Activated CD8-positive, alpha-beta T cell treated with anti-CD3 and anti-CD28 coated beads for 36 hours (primary cell): Measurements from ENCODE around the gene DNMT3A. TPM values are rescaled to one million over a fixed set of nuclear protein-coding genes. Genes with fewer than 3 reads are reported as not detected.

Experiments used
- ATAC-seq: fragments of 200-7000 bp; cut with Tn5 transposase; one replicate; pipeline ENCODE4 v1.10.0; 2021; ENCODE audit warnings: mild to moderate bottlenecking, moderate library complexity
- CTCF ChIA-PET: fragments of 350-600 bp; sonication (Branson Sonifier 250); formaldehyde crosslinking; loops from one replicate; lab custom pipeline; 2021; ENCODE audit warnings: antibody characterized with exemption; lab: Charles Lee
- POLR2A ChIA-PET: fragments of 350-600 bp; sonication (Branson Sonifier 250); formaldehyde crosslinking; loops from one replicate; lab custom pipeline; 2021; ENCODE audit warnings: antibody characterized with exemption; lab: Charles Lee
- DNase-seq: peaks from one replicate; pipeline ENCODE4 v3.0.0-alpha.2; 2020
- H3K27ac Mint-ChIP-seq: one replicate; pipeline ENCODE4 v1.8.0; 2021; ENCODE audit warnings: mild to moderate bottlenecking, mixed read lengths
- H3K27me3 Mint-ChIP-seq: one replicate; pipeline ENCODE4 v1.8.0; 2021; ENCODE audit warnings: mixed read lengths
- H3K36me3 Mint-ChIP-seq: one replicate; pipeline ENCODE4 v1.8.0; 2021; ENCODE audit warnings: low read depth, mixed read lengths
- H3K4me1 Mint-ChIP-seq: one replicate; pipeline ENCODE4 v1.8.0; 2021; ENCODE audit warnings: low read depth, mixed read lengths
- H3K4me3 Mint-ChIP-seq: one replicate; pipeline ENCODE4 v1.8.0; 2021; ENCODE audit warnings: mild to moderate bottlenecking, moderate library complexity, mixed read lengths
- H3K9me3 Mint-ChIP-seq: one replicate; pipeline ENCODE4 v1.8.0; 2021; ENCODE audit warnings: mixed read lengths
- CTCF ChIP-seq: fragments of 200-600 bp; IDR thresholded peaks from one replicate; pipeline ENCODE4 v1.8.0; 2022; ENCODE audit warnings: antibody characterized with exemption, mild to moderate bottlenecking
- intact Hi-C: fragments of 100-400 bp; cut with micrococcal nuclease; formaldehyde crosslinking; loops from one replicate; pipeline ENCODE4 v1.10.0; 2022
- total RNA-seq, 2 experiments: library from RNA; stranded (reverse); gene quantifications; one replicate each; pipeline ENCODE4 v1.2.3, GENCODE V29; 2021

Gene DNMT3A
- total RNA-seq, 2 experiments from 2014 or later = 84.8 to 97.8 TPM

DNA sequence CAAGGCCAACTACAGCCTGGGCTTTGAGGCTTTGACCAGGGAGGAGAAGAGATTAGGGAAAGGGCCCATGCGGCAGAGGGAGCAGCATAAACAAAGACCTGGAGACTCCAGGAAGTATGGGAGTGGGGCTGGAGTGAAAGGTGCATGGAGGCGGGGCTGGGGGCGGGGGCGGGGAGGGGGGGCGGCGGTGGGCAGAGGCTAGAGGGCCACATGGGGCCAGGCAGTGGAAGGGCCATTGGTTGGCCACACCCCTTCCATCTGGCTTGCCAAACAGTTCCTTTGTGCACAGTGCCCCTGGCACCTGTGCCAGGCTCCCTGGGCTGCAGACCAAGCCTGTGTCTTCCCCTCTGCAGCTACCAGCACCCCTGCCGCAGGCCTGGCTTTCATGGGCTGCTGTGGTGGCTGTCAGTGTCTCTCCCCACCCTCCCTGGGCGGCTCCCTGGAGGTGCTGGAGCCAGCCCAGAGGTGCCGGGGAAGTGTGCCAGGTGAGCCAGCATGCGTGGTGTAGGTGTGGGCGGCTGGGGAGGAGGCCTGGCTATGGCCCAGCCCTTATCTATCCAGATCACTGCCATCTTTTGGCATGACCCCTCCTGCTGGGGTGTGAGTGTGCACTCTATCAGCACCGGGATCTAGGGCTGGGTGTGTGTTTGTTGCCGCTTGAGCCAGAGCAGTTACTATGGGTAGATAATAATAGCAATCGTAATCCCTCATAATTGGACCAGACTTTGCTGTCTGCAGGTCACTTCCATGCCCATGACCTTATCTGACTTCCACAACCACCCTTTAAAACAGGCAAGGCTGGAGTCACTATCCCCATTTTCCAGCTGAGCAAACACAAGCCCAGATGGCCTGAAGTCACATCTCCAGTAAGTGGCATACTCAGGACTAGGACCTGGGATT lies 30.5 kb downstream of the DNMT3A start:
- H3K36me3 Mint-ChIP-seq = peaks cover 65% of the 10 kb centered on the region
- H3K4me3 Mint-ChIP-seq = peak overlapping the region; percentile 7
- intact Hi-C loops = loop anchor here (5.0 kb wide), 1 partner anchor 34 kb away; no protein-coding TSS in a partner anchor
- H3K4me1 Mint-ChIP-seq = peaks cover 76% of the 10 kb centered on the region
- H3K27me3 Mint-ChIP-seq = no peaks in the 10 kb centered on the region
- H3K27ac Mint-ChIP-seq = peak overlapping the region; percentile 96
- DNase-seq (no peak), ATAC-seq (no peak)
- ChIA-PET POLR2A (interaction anchor here (0.6 to 5.2 kb wide), 4 partner anchors 9 to 24 kb away, joined by 4 to 54 read pairs (median 28); no protein-coding TSS in a partner anchor), CTCF (interaction anchor here (0.9 to 4.6 kb wide), 5 partner anchors 22 to 51 kb away, joined by 3 to 25 read pairs (median 10); no protein-coding TSS in a partner anchor)
- H3K9me3 Mint-ChIP-seq = no peaks in the 10 kb centered on the region
- no peak for TF ChIP-seq CTCF

- no peak for ATAC-seq
- CTCF ChIA-PET = interaction anchor here (1.5 to 3.1 kb wide), 6 partner anchors 12 to 65 kb away, joined by 7 to 24 read pairs (median 14); no protein-coding TSS in a partner anchor
- no peak for DNase-seq
- H3K9me3 Mint-ChIP-seq = no peaks in the 10 kb centered on the region
- H3K36me3 Mint-ChIP-seq = peaks cover 66% of the 10 kb centered on the region
- no peaks in the 10 kb centered on the region for H3K27me3 Mint-ChIP-seq
- POLR2A ChIA-PET = interaction anchor here (0.9 to 1.4 kb wide), 4 partner anchors 9 to 28 kb away, joined by 4 to 5 read pairs (median 4); no protein-coding TSS in a partner anchor
- H3K4me1 Mint-ChIP-seq = peaks cover 75% of the 10 kb centered on the region
- peak overlapping the region; percentile 69 for H3K27ac Mint-ChIP-seq
- intact Hi-C loops = loop anchor here (5.0 kb wide), 1 partner anchor 33 kb away; no protein-coding TSS in a partner anchor
- no peak for TF ChIP-seq CTCF
- peak overlapping the region; percentile 31 for H3K4me3 Mint-ChIP-seq
Observed at GRCh38 chr2:25310709-25310964, 31.1 kb downstream of the DNMT3A start.

GRCh38 chr2:25309402-25309801 lies 32.3 kb downstream of the DNMT3A start:
- peak; percentile 50 for TF ChIP-seq CTCF
- Mint-ChIP-seq H3K9me3 (no peaks in the 10 kb centered on the region), H3K4me3 (no peak overlapping the region), H3K4me1 (peaks cover 77% of the 10 kb centered on the region), H3K27me3 (no peaks in the 10 kb centered on the region), H3K36me3 (peaks cover 75% of the 10 kb centered on the region), H3K27ac (peak overlapping the region; percentile 71)
- ATAC-seq (peak; percentile 18), DNase-seq (peak; percentile 81)
- intact Hi-C loops = no loop called here
- ChIA-PET CTCF (interaction anchor here (0.6 to 3.1 kb wide), 29 partner anchors 8 to 256 kb away, joined by 3 to 24 read pairs (median 4); no protein-coding TSS in a partner anchor), POLR2A (interaction anchor here (0.6 to 1.5 kb wide), 5 partner anchors 8 to 30 kb away, joined by 3 to 5 read pairs (median 4); no protein-coding TSS in a partner anchor)

- Mint-ChIP-seq H3K36me3 (peaks cover 78% of the 10 kb centered on the region), H3K27me3 (no peaks in the 10 kb centered on the region), H3K4me3 (no peak overlapping the region)
Observed at GRCh38 chr2:25308599-25308998, 33.1 kb downstream of the DNMT3A start.

More at GRCh38 chr2:25308599-25308998, 33.1 kb downstream of the DNMT3A start:
- Mint-ChIP-seq H3K9me3 (no peaks in the 10 kb centered on the region), H3K27ac (peak overlapping the region; percentile 3), H3K4me1 (peaks cover 85% of the 10 kb centered on the region)
- ATAC-seq (no peak), DNase-seq (no peak)
- intact Hi-C loops = no loop called here
- ChIA-PET POLR2A (interaction anchor here (1.4 to 1.5 kb wide), 2 partner anchors 16 to 25 kb away, joined by 5 read pairs; no protein-coding TSS in a partner anchor), CTCF (interaction anchor here (0.6 to 3.1 kb wide), 21 partner anchors 7 to 356 kb away, joined by 3 to 24 read pairs (median 6); no protein-coding TSS in a partner anchor)
- no peak for TF ChIP-seq CTCF
